ENCODE data around the gene CSAG3.
"Not testable (repeated sequence)": the region's sequence is repeated elsewhere in the genome, so short reads cannot be mapped to it uniquely, and the experiment has no call there.

CSAG3 gene

DNA sequence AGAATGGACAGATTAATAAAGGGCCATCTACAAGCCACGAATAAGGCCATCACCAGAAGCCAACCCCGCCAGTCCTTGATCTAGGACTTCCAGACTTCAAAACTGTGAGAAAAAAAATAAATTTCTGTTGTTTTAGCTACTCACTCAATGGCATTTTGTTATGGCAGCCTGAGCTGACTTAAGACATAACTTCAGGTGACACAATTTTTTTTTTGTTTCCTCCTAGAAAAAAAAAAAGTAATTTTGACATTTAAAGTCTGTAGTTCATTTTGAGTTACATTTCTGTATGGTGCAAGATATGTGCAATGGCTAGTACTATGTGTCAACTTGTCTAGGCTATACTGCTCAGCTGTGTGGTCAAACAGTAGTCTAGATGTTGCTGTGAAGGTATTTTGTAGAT lies at the start of gene CSAG3:
TSS of gene CSAG3 (plus strand) at position 301 of the 400 bp plus-strand sequence.
- not testable (repeated sequence) for DNase-seq (ENCODE audit: low spot score)

DNA sequence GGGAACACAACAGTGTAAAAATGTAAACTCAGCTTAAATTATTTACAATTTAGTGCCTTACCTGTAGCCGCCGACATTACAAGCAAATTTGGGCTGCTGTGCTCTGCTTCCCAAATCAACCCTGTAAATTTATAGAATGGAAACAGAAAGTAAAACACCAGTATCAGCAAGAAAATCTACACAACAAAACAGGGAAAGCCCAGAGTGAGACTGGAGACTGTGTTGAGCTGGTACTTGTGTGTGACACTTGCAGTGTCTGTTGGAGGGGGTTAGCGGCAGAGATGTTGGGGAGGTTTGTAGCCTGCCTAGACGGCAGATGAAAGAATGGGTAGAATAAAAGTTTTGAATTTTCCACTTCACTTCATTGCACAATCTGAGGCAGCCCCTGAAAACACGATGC lies 45.8 kb upstream of the CSAG3 start:
- not testable (repeated sequence) for DNase-seq (ENCODE audit: low spot score)

DNA sequence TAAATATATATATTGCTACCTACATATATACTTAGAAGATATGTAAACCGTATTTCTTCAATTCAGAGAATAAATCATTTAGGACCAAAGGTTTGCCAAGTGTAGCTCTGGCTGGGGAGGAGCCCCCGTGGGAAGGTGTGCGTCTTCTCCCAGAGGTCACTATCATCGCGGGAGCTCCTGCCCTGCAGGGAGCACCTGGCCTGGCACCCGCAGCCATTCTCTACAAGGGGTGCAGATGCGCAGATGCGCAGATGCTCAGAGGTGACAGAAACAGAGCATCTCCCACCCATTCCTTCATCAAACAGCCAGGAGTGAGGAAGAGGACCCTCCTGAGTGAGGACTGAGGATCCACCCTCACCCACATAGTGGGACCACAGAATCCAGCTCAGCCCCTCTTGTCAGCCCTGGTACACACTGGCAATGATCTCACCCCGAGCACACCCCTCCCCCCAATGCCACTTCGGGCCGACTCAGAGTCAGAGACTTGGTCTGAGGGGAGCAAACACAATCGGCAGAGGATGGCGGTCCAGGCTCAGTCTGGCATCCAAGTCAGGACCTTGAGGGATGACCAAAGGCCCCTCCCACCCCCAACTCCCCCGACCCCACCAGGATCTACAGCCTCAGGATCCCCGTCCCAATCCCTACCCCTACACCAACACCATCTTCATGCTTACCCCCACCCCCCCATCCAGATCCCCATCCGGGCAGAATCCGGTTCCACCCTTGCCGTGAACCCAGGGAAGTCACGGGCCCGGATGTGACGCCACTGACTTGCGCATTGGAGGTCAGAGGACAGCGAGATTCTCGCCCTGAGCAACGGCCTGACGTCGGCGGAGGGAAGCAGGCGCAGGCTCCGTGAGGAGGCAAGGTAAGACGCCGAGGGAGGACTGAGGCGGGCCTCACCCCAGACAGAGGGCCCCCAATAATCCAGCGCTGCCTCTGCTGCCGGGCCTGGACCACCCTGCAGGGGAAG lies 44.9 kb upstream of the CSAG3 start, which contains the start of gene MAGEA2B:
TSS of gene MAGEA2B (plus strand) at position 814 of the 973 bp plus-strand sequence. CDS start 2,479 bp downstream, outside the sequence.
- not testable (repeated sequence) for DNase-seq (ENCODE audit: low spot score)

GRCh38 chrX:152725409-152725808 lies 33.6 kb upstream of the CSAG3 start:
- no peak for DNase-seq (ENCODE audit: low spot score)

DNA sequence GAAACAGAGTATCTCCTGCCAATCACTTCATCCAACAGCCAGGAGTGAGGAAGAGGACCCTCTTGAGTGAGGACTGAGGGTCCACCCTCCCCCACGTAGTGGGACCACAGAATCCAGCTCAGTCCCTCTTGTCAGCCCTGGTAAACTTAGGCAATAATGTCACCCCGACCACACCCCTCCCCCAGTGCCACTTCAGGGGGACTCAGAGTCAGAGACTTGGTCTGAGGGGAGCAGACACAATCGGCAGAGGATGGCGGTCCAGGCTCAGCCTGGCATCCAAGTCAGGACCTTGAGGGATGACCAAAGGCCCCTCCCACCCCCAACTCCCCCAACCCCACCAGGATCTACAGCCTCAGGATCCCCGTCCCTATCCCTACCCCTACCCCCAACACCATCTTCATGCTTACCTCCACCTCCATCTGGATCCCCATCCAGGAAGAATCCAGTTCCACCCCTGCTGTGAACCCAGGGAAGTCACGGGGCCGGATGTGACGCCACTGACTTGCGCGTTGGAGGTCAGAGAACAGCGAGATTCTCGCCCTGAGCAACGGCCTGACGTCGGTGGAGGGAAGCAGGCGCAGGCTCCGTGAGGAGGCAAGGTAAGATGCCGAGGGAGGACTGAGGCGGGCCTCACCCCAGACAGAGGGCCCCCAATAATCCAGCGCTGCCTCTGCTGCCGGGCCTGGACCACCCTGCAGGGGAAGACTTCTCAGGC lies 25.6 kb upstream of the CSAG3 start, which contains the start of the genes CSAG1 and MAGEA12:
TSS of gene CSAG1 (minus strand) at position 461 of the 715 bp plus-strand sequence. CDS start 1,261 bp downstream, outside the sequence.
TSS of gene MAGEA12 (plus strand) at position 497 of the 715 bp plus-strand sequence. CDS start 2,405 bp downstream, outside the sequence.
- DNase-seq (ENCODE audit: low spot score), result no peak

DNA sequence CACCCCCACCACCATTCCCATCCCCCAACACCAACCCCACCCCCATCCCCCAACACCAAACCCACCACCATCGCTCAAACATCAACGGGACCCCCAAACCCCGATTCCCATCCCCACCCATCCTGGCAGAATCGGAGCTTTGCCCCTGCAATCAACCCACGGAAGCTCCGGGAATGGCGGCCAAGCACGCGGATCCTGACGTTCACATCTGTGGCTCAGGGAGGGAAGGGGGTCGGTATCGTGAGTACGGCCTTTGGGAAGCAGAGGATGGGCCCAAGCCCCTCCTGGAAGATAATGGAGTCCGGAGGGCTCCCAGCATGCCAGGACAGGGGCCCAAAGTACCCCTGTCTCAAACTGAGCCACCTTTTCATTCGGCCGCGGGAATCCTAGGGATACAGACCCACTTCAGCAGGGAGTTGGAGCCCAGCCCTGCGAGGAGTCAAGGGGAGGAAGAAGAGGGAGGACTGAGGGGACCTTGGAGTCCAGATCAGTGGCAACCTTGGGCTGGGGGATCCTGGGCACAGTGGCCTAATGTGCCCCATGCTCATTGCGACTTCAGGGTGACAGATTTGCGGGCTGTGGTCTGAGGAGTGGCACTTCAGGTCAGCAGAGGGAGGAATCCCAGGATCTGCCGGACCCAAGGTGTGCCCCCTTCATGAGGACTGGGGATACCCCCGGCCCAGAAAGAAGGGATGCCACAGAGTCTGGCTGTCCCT lies 24.7 kb upstream of the CSAG3 start:
- DNase-seq (ENCODE audit: low spot score), result not testable (repeated sequence)

- no peak for DNase-seq (ENCODE audit: low spot score)
These were observed 23.9 kb upstream of the CSAG3 start for GRCh38 chrX:152735101-152735500.

GRCh38 chrX:152735860-152736511 lies 23.0 kb upstream of the CSAG3 start:
- DNase-seq (ENCODE audit: low spot score), result no peak

DNA sequence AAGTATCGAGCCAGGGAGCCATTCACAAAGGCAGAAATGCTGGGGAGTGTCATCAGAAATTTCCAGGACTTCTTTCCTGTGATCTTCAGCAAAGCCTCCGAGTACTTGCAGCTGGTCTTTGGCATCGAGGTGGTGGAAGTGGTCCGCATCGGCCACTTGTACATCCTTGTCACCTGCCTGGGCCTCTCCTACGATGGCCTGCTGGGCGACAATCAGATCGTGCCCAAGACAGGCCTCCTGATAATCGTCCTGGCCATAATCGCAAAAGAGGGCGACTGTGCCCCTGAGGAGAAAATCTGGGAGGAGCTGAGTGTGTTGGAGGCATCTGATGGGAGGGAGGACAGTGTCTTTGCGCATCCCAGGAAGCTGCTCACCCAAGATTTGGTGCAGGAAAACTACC lies 22.5 kb upstream of the CSAG3 start:
- DNase-seq (ENCODE audit: low spot score), result not testable (repeated sequence)

GRCh38 chrX:152738560-152738959 lies 20.5 kb upstream of the CSAG3 start:
- no peak for DNase-seq (ENCODE audit: low spot score)

GRCh38 chrX:152753686-152754650 lies 5.0 kb upstream of the CSAG3 start, which contains the start of gene MAGEA2:
Gene MAGEA2 (minus strand): TSS chrX:152753842. CDS start chrX:152751363, 2,479 bp downstream.
- DNase-seq (ENCODE audit: low spot score), result not testable (repeated sequence)

DNA sequence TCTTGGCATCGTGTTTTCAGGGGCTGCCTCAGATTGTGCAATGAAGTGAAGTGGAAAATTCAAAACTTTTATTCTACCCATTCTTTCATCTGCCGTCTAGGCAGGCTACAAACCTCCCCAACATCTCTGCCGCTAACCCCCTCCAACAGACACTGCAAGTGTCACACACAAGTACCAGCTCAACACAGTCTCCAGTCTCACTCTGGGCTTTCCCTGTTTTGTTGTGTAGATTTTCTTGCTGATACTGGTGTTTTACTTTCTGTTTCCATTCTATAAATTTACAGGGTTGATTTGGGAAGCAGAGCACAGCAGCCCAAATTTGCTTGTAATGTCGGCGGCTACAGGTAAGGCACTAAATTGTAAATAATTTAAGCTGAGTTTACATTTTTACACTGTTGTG lies 4.1 kb upstream of the CSAG3 start:
- DNase-seq (ENCODE audit: low spot score), result not testable (repeated sequence)

DNA sequence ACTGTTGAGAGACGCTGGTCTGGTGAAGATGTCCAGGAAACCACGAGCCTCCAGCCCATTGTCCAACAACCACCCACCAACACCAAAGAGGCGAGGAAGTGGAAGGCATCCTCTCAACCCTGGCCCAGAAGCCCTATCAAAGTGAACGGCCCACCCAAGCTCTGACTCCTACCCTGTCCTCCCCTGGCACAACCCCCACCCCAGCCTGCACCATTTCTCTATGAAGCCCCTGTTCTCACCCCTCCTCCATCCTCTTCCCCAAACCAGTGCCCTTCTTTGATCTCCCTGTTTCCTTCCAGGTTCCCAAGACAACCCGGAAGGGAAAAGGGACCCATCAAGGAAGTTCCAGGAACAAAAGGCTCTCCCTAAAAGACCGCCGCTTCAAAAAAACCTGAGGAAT lies 526 bp downstream of the CSAG3 start:
- DNase-seq (ENCODE audit: low spot score), result not testable (repeated sequence)

GRCh38 chrX:152761582-152761981 lies 2.6 kb downstream of the CSAG3 start:
- DNase-seq (ENCODE audit: low spot score), result not testable (repeated sequence)

GRCh38 chrX:152766562-152766961 lies 7.5 kb downstream of the CSAG3 start:
- not testable (repeated sequence) for DNase-seq (ENCODE audit: low spot score)

DNA sequence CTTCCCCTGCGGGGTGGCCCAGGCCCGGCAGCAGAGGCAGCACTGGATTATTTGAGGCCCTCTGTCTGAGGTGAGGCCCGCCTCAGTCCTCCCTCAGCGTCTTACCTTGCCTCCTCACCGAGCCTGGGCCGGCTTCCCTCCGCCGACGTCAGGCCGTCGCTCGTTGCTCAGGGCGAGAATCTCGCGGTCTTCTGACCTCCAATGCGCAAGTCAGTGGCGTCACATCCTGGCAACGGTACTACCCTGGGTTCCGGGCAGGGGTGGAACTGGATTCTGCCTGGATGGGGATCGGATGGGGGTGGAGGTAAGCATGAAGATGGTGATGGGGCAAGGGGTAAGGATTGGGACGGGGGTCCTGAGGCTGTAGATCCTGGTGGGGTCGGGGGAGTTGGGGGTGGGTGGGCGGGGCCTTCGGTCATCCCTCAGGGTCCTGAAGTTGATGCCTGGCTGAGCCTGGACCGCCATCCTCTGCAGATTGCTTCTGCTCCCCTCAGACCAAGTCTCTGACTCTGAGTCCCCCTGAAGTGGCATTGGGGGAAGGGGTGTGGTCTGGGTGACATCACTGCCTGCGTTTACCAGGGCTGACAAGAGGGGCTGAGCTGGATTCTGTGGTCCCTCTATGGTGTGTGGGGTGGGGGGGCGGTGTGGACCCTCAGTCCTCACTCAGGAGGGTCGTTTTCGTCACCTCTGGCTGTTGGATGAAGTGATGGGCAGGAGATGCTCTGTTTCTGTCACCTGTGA lies 10.7 kb downstream of the CSAG3 start, which contains the start of gene MAGEA6:
TSS of gene MAGEA6 (minus strand) at position 141 of the 741 bp plus-strand sequence. CDS start 2,039 bp downstream, outside the sequence.
- DNase-seq (ENCODE audit: low spot score), result not testable (repeated sequence)

DNA sequence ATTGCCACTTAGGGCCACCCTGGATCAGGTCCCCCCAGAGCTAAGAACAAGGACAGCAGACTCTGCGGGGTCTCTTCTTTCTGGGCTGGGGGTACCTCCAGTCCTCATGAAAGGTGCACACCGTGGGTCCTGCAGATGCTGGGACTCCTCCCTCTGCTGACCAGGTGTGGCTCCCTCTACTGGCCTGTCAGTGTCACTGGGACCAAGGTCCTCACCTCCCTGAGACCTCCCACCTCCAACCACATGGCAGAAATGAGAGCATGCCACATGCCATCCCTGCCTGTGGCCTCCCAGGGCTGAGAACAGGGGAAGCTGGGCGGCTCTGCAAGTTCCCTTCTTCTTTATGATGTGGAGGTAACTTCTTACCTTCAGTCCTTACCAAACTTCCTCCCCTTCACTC lies 28.0 kb downstream of the CSAG3 start:
- not testable (repeated sequence) for DNase-seq (ENCODE audit: low spot score)

GRCh38 chrX:152798945-152799344 lies 39.9 kb downstream of the CSAG3 start:
- DNase-seq (ENCODE audit: low spot score), result no peak

GRCh38 chrX:152806035-152806434 lies 47.0 kb downstream of the CSAG3 start:
- DNase-seq (ENCODE audit: low spot score), result no peak

Measured in globus pallidus (tissue), 1 donor.